HepG2 (cell line): Measurements from ENCODE around the gene DYSF. TPM values are rescaled to one million over a fixed set of nuclear protein-coding genes. Genes with fewer than 3 reads are reported as not detected.

Experiments used
- ATAC-seq: fragments of 200-7000 bp; cut with Tn5 transposase; 3 replicates; pipeline ENCODE4 v1.9.1; 2020; ENCODE audit warnings: mild to moderate bottlenecking, moderate library complexity
- BruUV-seq: library from RNA; stranded (reverse); fragments of 400-500 nt; replicated peaks from 2 replicates; lab custom pipeline; 2021; lab: Mats Ljungman, UMichigan
- CTCF ChIA-PET: fragments of 300-600 bp; formaldehyde crosslinking; extraction: SDS; loops from one replicate; lab custom pipeline; 2021; ENCODE audit warnings: low total read pairs, inconsistent platforms, low intra/inter-chr PET ratio; lab: Yijun Ruan, JAX
- POLR2A ChIA-PET: fragments of 350-600 bp; sonication (Branson Sonifier 250); formaldehyde crosslinking; loops from one replicate; lab custom pipeline; 2020; ENCODE audit warnings: antibody characterized with exemption, inconsistent platforms; lab: Yijun Ruan, JAX
- DNase-seq: peaks from one replicate; pipeline ENCODE4 v3.0.0-alpha.2; 2015; ENCODE audit warnings: low spot score
- FAIRE-seq: peaks from 3 replicates; lab custom pipeline; 2011; peaks lifted over from hg19 to GRCh38; lab: Jason Lieb, UNC
- H2AFZ ChIP-seq: one replicate; pipeline ENCODE4 v1.6.1; 2011; ENCODE audit warnings: low read length, inconsistent platforms
- H3K27ac ChIP-seq: fragments of 300-600 bp; 3 replicates; pipeline ENCODE4 v1.8.0; 2011; ENCODE audit warnings: mixed run types, mild to moderate bottlenecking, mixed read lengths, low read length, inconsistent platforms; ENCODE audit not compliant: insufficient read depth; ENCODE audit errors: extremely low read length
- H3K27me3 ChIP-seq, 2 experiments: fragments of 200-600 bp in 1 of 2; 2 replicates in 1 of 2; 3 replicates in 1 of 2; pipeline versions ENCODE4 v1.6.0 to v1.8.0; 2011; ENCODE audit warnings: low read length in 2 of 2, mild to moderate bottlenecking in 2 of 2, moderate library complexity in 2 of 2, inconsistent platforms in 1 of 2; ENCODE audit not compliant: insufficient read depth in 2 of 2, control insufficient read depth in 1 of 2
- H3K36me3 ChIP-seq, 2 experiments: fragments of 200-600 bp in 1 of 2; replicated peaks in 1 of 2; 2 replicates in 1 of 2; 3 replicates in 1 of 2; pipeline versions ENCODE4 v1.5.1 to v1.8.0; 2011; ENCODE audit warnings: low read length in 2 of 2, inconsistent platforms in 1 of 2; ENCODE audit not compliant: insufficient read depth in 2 of 2, control insufficient read depth in 1 of 2
- H3K4me1 ChIP-seq: 2 replicates; pipeline ENCODE4 v1.5.1; 2012; ENCODE audit warnings: low read length, inconsistent platforms; ENCODE audit not compliant: insufficient read depth
- H3K4me2 ChIP-seq: 2 replicates; pipeline ENCODE4 v1.6.0; 2011; ENCODE audit warnings: low read depth, low read length, inconsistent platforms
- H3K4me3 ChIP-seq, 3 experiments: fragments of 200-600 bp in 1 of 3; sonication (generic), shearing (Covaris generic) in 1 of 3; replicated peaks in 1 of 3; 2 replicates each; pipeline ENCODE4 v1.5.1; 2011 to 2016; ENCODE audit warnings: low read length in 3 of 3, inconsistent platforms in 2 of 3, low read depth in 2 of 3, mild to moderate bottlenecking in 2 of 3, control low read depth in 1 of 3, mixed read lengths in 1 of 3; ENCODE audit not compliant: insufficient read depth in 1 of 3
- H3K79me2 ChIP-seq: one replicate; pipeline ENCODE4 v1.6.1; 2011; ENCODE audit warnings: low read length, inconsistent platforms; ENCODE audit not compliant: insufficient read depth
- H3K9ac ChIP-seq: 2 replicates; pipeline ENCODE4 v1.6.0; 2011; ENCODE audit warnings: mild to moderate bottlenecking, low read depth, low read length, inconsistent platforms; ENCODE audit not compliant: insufficient read depth
- H3K9me3 ChIP-seq: 2 replicates; pipeline ENCODE4 v1.5.1; 2012; ENCODE audit warnings: mild to moderate bottlenecking, low read length
- H4K20me1 ChIP-seq: 2 replicates; pipeline ENCODE4 v1.6.0; 2011; ENCODE audit warnings: inconsistent platforms, mild to moderate bottlenecking, low read length, moderate library complexity; ENCODE audit not compliant: insufficient read depth
- KLF12 ChIP-seq: sonication (generic); formaldehyde crosslinking; IDR thresholded peaks from 2 replicates; pipeline ENCODE4 v1.4.0; 2020; ENCODE audit warnings: missing genetic modification reagents, borderline replicate concordance
- PHF5A ChIP-seq: IDR thresholded peaks from one replicate; pipeline ENCODE4 v1.6.1; 2018; ENCODE audit warnings: low read depth, missing genetic modification reagents; ENCODE audit not compliant: unreplicated experiment
- ZBTB21 ChIP-seq: sonication (generic); formaldehyde crosslinking; IDR thresholded peaks from 2 replicates; pipeline ENCODE4 v1.4.0; 2020; ENCODE audit warnings: missing genetic modification reagents
- ZNF484 ChIP-seq: sonication (generic); formaldehyde crosslinking; IDR thresholded peaks from 2 replicates; pipeline ENCODE4 v1.5.1; 2020; ENCODE audit warnings: mild to moderate bottlenecking, low read depth, missing genetic modification reagents, borderline replicate concordance
- ZNF674 ChIP-seq: sonication (generic); formaldehyde crosslinking; IDR thresholded peaks from 2 replicates; pipeline ENCODE4 v1.5.0; 2020; ENCODE audit warnings: low read depth, mild to moderate bottlenecking, missing genetic modification reagents
- WGBS: methylation state at CpG from one replicate; pipeline ENCODE4 v1.1.6; 2017; ENCODE audit warnings: low lambda C conversion rate; 5-methylcytosine and 5-hydroxymethylcytosine counted together
- in situ Hi-C: cut with HindIII; loops from 2 replicates; pipeline ENCODE4 v1.10.0; 2017; ENCODE audit warnings: low pct_unique_long_range_greater_than_20kb; ENCODE audit not compliant: extremely low pct_ligation_motif_present
- intact Hi-C: fragments of 100-400 bp; cut with micrococcal nuclease; formaldehyde crosslinking; loops from one replicate; pipeline ENCODE4 v1.10.0; 2022; ENCODE audit not compliant: unreplicated experiment
- polyA plus RNA-seq, 8 experiments: library from polyadenylated mRNA; depleted of rRNA in 3 of 8; stranded (reverse) in 7 of 8; unstranded in 1 of 8; fragments of >200 nt; fragmentation: Illumina TruSeq in 4 of 8; extraction: Trizol in 4 of 8; gene quantifications; 2 replicates each; pipeline versions ENCODE4 v1.2.1 to v1.2.3, GENCODE V29; 2011 to 2016; ENCODE audit warnings: low read depth in 4 of 8, missing spikeins in 1 of 8, mixed read lengths in 1 of 8; ENCODE audit not compliant: insufficient read depth in 1 of 8
- total RNA-seq, 5 experiments: library from RNA; depleted of rRNA; stranded (reverse); fragments of >200 nt; fragmentation: Illumina TruSeq; extraction: Trizol; gene quantifications; 2 replicates each; pipeline ENCODE4 v1.2.3, GENCODE V29; 2016; ENCODE audit warnings: low read depth in 1 of 5
- TF ChIP-seq, protein P1 (sequence below): sonication (generic); formaldehyde crosslinking; IDR thresholded peaks from 2 replicates; pipeline ENCODE4 v1.8.1; 2023; ENCODE audit warnings: mild to moderate bottlenecking, missing genetic modification reagents

DYSF gene
- total and polyA plus RNA-seq, 2 of the 13 experiments (the other 11 are each of a cell fraction or from before 2014, with no cell fraction given) = 0.15 to 2.4 TPM

DNA sequence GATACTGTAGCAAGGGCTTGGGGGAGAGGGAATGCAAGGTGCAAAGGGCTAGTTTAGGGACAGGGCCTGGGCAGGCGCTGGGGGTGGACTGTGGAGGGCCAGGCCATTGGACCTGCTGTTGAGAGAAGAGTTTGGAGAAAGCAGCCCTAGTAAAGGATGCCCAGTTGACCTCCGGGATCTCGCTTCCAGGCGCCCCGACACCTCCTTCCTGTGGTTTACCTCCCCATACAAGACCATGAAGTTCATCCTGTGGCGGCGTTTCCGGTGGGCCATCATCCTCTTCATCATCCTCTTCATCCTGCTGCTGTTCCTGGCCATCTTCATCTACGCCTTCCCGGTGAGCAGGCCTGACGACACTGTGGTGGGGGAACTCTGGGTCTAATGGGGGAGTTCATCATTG is 229.0 kb downstream of the DYSF start:
- H3K4me1 ChIP-seq = no peaks in the 10 kb centered on the region
- POLR2A ChIA-PET = no interaction called here
- no peak overlapping the region for H3K9ac ChIP-seq
- CTCF ChIA-PET = no interaction called here
- no peaks in the 10 kb centered on the region for H4K20me1 ChIP-seq
- H3K79me2 ChIP-seq = no peaks in the 10 kb centered on the region
- no peak overlapping the region for H2AFZ ChIP-seq
- no peaks in the 10 kb centered on the region for H3K36me3 ChIP-seq
- TF ChIP-seq PHF5A = no peak
- TF ChIP-seq ZNF674 (CRISPR knock-in tag) = no peak
- no peak for TF ChIP-seq ZNF484 (CRISPR knock-in tag)
- TF ChIP-seq, protein P1, sequence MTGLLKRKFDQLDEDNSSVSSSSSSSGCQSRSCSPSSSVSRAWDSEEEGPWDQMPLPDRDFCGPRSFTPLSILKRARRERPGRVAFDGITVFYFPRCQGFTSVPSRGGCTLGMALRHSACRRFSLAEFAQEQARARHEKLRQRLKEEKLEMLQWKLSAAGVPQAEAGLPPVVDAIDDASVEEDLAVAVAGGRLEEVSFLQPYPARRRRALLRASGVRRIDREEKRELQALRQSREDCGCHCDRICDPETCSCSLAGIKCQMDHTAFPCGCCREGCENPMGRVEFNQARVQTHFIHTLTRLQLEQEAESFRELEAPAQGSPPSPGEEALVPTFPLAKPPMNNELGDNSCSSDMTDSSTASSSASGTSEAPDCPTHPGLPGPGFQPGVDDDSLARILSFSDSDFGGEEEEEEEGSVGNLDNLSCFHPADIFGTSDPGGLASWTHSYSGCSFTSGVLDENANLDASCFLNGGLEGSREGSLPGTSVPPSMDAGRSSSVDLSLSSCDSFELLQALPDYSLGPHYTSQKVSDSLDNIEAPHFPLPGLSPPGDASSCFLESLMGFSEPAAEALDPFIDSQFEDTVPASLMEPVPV (CRISPR knock-in tag) = no peak
- TF ChIP-seq ZBTB21 (CRISPR knock-in tag) = no peak
- FAIRE-seq (no peak), DNase-seq (no peak), ATAC-seq (no peak)
- WGBS = 83% methylated on average over 11 of the region's 11 CpGs
- intact Hi-C loops = no loop called here
- peaks cover 0 to 2% of the 10 kb centered on the region in 2 experiments; a peak in 1 of 5 replicates for H3K27me3 ChIP-seq
- H3K4me3 ChIP-seq = no peak overlapping the region
- BruUV-seq = no TSS peak
- H3K9me3 ChIP-seq = no peaks in the 10 kb centered on the region
- H3K27ac ChIP-seq = no peak overlapping the region
- in situ Hi-C loops = no loop called here
- no peak overlapping the region for H3K4me2 ChIP-seq

DNA sequence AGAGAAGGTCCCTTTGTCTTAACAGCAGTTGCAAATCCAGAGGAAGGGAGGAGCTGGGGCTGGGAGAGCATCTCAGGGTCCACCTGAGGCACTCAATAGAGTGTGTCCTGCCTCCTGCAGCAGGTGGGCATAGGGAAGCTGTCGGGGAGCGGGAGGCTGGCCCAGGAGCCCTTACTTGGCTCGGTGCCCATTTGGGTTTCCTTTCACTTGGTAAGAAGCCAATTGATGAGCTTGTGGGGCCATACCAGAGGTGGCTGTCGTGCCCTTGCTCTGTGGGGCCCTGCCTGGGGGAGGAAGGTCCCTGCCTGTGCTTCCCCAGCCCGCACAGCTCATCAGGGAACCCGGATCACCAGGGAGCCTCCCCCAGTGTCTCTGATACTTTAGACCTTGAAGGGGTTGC is 229.7 kb downstream of the DYSF start:
- no peak for FAIRE-seq
- Histone ChIP-seq H3K27ac (no peak overlapping the region), H3K9me3 (no peaks in the 10 kb centered on the region), H2AFZ (no peak overlapping the region), H3K4me1 (no peaks in the 10 kb centered on the region), H3K27me3 (peaks cover 0 to 2% of the 10 kb centered on the region in 2 experiments; a peak in 1 of 5 replicates), H3K9ac (no peak overlapping the region), H3K4me3 (no peak overlapping the region), H3K4me2 (no peak overlapping the region), H4K20me1 (no peaks in the 10 kb centered on the region), H3K36me3 (no peaks in the 10 kb centered on the region), H3K79me2 (no peaks in the 10 kb centered on the region)
- ChIA-PET CTCF (no interaction called here), POLR2A (no interaction called here)
- ATAC-seq = no peak
- BruUV-seq = no TSS peak
- no peak for DNase-seq
- intact Hi-C loops (no loop called here), in situ Hi-C loops (no loop called here)
- TF ChIP-seq PHF5A (no peak), KLF12 (no peak)
- WGBS = 44% methylated on average over 5 of the region's 6 CpGs
